Thoracic aorta (tissue), 2 donors: ENCODE measurements around the gene RETREG1. TPM values are rescaled to one million over a fixed set of nuclear protein-coding genes. Genes with fewer than 3 reads are reported as not detected.

Experiments
- ATAC-seq: fragments of 150-250 bp; one replicate; pipeline ENCODE4 v1.8.0; 2017; ENCODE audit warnings: low read depth; ENCODE audit not compliant: insufficient number of reproducible peaks, low FRiP score
- DNase-seq: peaks from one replicate; pipeline ENCODE4 v3.0.0-alpha.2; 2020; ENCODE audit warnings: low spot score
- H3K27ac ChIP-seq, 2 donors: fragments of 200-600 bp; sonication (generic); 1 replicate in 1 of 2; 2 replicates in 1 of 2; pipeline ENCODE4 v1.5.1; 2016; ENCODE audit warnings: mild to moderate bottlenecking in 2 of 2, moderate library complexity in 2 of 2
- H3K27me3 ChIP-seq: fragments of 200-600 bp; sonication (generic); replicated peaks from 2 replicates; pipeline ENCODE4 v1.6.0; 2016; ENCODE audit warnings: mild to moderate bottlenecking; ENCODE audit not compliant: insufficient read depth
- H3K36me3 ChIP-seq: fragments of 200-600 bp; sonication (generic); one replicate; pipeline ENCODE4 v1.5.1; 2016
- H3K4me1 ChIP-seq, 2 donors: fragments of 200-600 bp; sonication (generic); 1 replicate in 1 of 2; 2 replicates in 1 of 2; pipeline versions ENCODE4 v1.5.1 to v1.6.0; 2016; ENCODE audit warnings: low read depth in 2 of 2, mild to moderate bottlenecking in 1 of 2; ENCODE audit not compliant: control insufficient read depth in 1 of 2
- H3K4me3 ChIP-seq: fragments of 200-600 bp; sonication (generic); 2 replicates; pipeline ENCODE4 v1.5.1; 2016; ENCODE audit warnings: mild to moderate bottlenecking
- H3K9me3 ChIP-seq: fragments of 200-600 bp; sonication (generic); 2 replicates; pipeline ENCODE4 v1.5.1; 2016
- total RNA-seq, 2 donors: library from RNA; depleted of rRNA; stranded (reverse); fragments of >200 nt; gene quantifications; one replicate each; pipeline versions ENCODE4 v1.1.0 to v1.2.3, GENCODE V29; 2016
- TF ChIP-seq, protein P1 (sequence below): fragments of 200-600 bp; sonication (generic); IDR thresholded peaks from one replicate; pipeline ENCODE4 v1.5.1; 2019; ENCODE audit warnings: antibody characterized with exemption

RETREG1 gene
- total RNA-seq, 2 donors from 2014 or later = 3.8 to 6.5 TPM

DNA sequence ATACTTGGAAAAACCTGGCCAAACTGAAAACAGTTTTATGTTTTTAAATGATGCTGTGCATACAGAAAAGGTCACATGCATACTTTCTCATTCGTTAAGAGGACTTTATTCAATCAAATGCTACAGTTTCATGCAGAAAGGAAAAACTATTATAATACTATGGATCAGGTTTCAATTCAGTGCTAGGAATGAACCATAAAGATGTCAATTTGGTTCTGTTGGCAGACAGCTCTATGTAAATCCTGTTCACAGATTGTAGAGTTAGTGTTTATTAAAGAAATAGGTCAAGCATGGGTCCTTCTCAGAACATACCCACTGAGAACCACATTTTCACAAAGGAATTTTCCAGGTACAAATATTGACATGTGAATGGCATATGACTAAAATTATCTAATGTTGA, 57.1 kb downstream of the RETREG1 start:
- ATAC-seq (no peak), DNase-seq (no peak)
- H3K27ac ChIP-seq = no peak overlapping the region
- no peaks in the 10 kb centered on the region for H3K36me3 ChIP-seq
- H3K4me1 ChIP-seq = no peaks in the 10 kb centered on the region
- H3K27me3 ChIP-seq = no peaks in the 10 kb centered on the region
- TF ChIP-seq, protein P1, sequence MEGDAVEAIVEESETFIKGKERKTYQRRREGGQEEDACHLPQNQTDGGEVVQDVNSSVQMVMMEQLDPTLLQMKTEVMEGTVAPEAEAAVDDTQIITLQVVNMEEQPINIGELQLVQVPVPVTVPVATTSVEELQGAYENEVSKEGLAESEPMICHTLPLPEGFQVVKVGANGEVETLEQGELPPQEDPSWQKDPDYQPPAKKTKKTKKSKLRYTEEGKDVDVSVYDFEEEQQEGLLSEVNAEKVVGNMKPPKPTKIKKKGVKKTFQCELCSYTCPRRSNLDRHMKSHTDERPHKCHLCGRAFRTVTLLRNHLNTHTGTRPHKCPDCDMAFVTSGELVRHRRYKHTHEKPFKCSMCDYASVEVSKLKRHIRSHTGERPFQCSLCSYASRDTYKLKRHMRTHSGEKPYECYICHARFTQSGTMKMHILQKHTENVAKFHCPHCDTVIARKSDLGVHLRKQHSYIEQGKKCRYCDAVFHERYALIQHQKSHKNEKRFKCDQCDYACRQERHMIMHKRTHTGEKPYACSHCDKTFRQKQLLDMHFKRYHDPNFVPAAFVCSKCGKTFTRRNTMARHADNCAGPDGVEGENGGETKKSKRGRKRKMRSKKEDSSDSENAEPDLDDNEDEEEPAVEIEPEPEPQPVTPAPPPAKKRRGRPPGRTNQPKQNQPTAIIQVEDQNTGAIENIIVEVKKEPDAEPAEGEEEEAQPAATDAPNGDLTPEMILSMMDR = no peak
- no peaks in the 10 kb centered on the region for H3K9me3 ChIP-seq
- no peak overlapping the region for H3K4me3 ChIP-seq

DNA sequence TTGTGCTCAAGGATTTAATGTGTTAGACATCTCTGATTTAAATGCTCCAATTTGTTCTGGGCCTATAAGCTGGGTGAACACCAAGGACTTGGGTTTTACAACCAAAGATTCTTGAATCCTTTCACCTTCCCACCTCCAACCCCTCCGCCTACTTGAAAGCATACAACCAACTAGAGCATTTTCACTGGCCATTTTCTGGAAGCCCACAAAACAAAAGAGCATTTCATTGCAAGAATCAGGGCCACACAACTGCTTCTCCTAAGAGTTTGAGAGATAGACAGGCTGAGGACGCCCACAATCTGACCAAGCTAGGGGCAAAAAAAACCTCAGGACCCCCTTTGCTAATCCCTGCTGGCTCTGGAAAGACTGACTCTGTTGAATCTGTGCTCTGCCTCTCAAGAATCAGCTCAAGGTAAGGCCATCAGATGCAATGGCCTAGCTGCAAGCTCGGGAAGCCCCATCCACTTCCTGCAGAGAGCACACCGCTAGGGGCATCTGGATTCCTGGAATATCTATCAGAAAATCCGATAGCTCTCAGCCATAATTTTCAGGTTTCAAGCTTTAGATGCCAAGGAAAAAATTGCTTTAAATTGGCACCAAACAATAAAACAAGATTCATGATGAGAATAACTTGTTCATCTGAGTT, 57.7 kb downstream of the RETREG1 start:
- DNase-seq (no peak), ATAC-seq (no peak)
- Histone ChIP-seq H3K27ac (no peak overlapping the region), H3K4me1 (no peaks in the 10 kb centered on the region), H3K9me3 (no peaks in the 10 kb centered on the region), H3K4me3 (no peak overlapping the region), H3K27me3 (no peaks in the 10 kb centered on the region), H3K36me3 (no peaks in the 10 kb centered on the region)
- TF ChIP-seq, protein P1 = no peak

DNA sequence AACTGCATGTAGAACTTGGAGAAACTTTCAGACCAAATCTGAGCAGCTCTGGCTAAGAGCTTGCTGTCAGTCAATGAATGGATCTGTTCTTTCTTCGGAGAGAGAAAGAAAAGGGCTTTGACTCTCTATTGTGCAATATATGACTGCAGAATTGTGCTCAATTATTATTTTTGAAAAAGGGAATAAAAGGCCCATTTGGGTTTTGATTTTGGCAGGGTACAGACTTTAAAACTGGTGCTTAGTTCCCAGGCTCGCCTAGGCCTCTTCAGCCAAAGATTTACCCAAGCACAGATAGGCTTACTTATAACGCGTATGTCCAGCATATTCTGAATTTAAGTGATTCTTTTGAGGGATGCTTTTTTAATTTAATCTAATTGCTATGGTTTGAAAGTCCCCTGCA, 59.3 kb downstream of the RETREG1 start:
- ATAC-seq = no peak

DNA sequence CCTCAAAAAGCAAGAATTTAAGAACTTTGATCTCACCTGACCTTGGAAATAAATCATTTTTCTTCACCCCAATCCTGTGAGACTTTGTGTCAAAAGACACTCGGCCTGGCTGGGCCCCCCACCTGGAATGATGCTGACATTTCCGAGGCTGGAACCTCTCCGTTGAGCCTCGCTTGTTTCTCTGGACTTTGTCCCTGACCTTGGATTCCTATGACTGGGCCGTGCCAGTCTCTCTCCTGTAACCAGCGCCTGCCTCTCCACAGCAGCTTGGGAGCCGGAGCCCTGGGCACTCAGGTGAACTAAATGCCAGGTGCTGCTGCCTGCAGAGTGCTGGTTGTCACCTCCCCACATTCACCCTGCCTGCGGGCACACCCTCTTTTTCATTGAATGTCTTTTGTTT, 62.7 kb downstream of the RETREG1 start:
- Histone ChIP-seq H3K9me3 (no peaks in the 10 kb centered on the region), H3K27me3 (no peaks in the 10 kb centered on the region), H3K4me1 (no peaks in the 10 kb centered on the region), H3K36me3 (no peaks in the 10 kb centered on the region), H3K4me3 (no peak overlapping the region), H3K27ac (no peak overlapping the region)
- DNase-seq (no peak), ATAC-seq (no peak)
- TF ChIP-seq, protein P1 = no peak

More for the DNA sequence above, 59.3 kb downstream of the RETREG1 start:
- Histone ChIP-seq H3K27me3 (no peaks in the 10 kb centered on the region), H3K4me1 (no peaks in the 10 kb centered on the region), H3K4me3 (no peak overlapping the region), H3K9me3 (no peaks in the 10 kb centered on the region), H3K27ac (no peak overlapping the region), H3K36me3 (no peaks in the 10 kb centered on the region)
- DNase-seq = no peak
- TF ChIP-seq, protein P1 = no peak

GRCh38 chr5:16552666-16553343, 64.0 kb downstream of the RETREG1 start:
- no peak overlapping the region for H3K4me3 ChIP-seq
- ATAC-seq = peak; percentile 27
- H3K9me3 ChIP-seq = no peaks in the 10 kb centered on the region
- TF ChIP-seq, protein P1 = peak; percentile 74
- no peaks in the 10 kb centered on the region for H3K27me3 ChIP-seq
- H3K36me3 ChIP-seq = no peaks in the 10 kb centered on the region
- peak; percentile 17 for DNase-seq
- no peak overlapping the region for H3K27ac ChIP-seq
- H3K4me1 ChIP-seq = no peaks in the 10 kb centered on the region
